HPDE6-E6E7 (cell line): ENCODE data around the gene IDH3A.

Experiments used
- DNase-seq: peaks from one replicate; pipeline ENCODE4 v3.0.0; 2011; ENCODE audit warnings: missing footprints; ENCODE audit errors: extremely low spot score

Gene IDH3A

GRCh38 chr15:78216276-78217104, 67.3 kb downstream of the IDH3A start:
- no peak for DNase-seq

- DNase-seq = no peak
Measured at GRCh38 chr15:78220713-78221112, 71.6 kb downstream of the IDH3A start.
